H1 (cell line): ENCODE data around the gene PATL2. TPM values are rescaled to one million over a fixed set of nuclear protein-coding genes. Genes with fewer than 3 reads are reported as not detected.
A peak's percentile ranks its signal among the peaks of the same experiment; 100 is the strongest.

ENCODE experiments used
- BACH1 ChIP-seq: IDR thresholded peaks from 2 replicates; pipeline ENCODE4 v1.6.1; 2012; ENCODE audit warnings: low read length, improper control_type of control experiment
- BRCA1 ChIP-seq: IDR thresholded peaks from 2 replicates; pipeline ENCODE4 v1.6.1; 2012; ENCODE audit warnings: low read depth, low read length, improper control_type of control experiment
- CHD7 ChIP-seq: fragments of 300-600 bp; sonication (generic); IDR thresholded peaks from 2 replicates; pipeline ENCODE4 v1.7.1; 2012; ENCODE audit warnings: low read length, moderate library complexity, mild to moderate bottlenecking, inconsistent platforms; ENCODE audit not compliant: insufficient replicate concordance
- HDAC6 ChIP-seq: IDR thresholded peaks from one replicate; pipeline ENCODE4 v1.7.1; 2012; ENCODE audit warnings: low read depth, mild to moderate bottlenecking, inconsistent platforms, low read length, moderate library complexity
- KDM1A ChIP-seq: fragments of 200-600, 300-600 bp; sonication (generic); IDR thresholded peaks from 2 replicates; pipeline ENCODE4 v1.7.1; 2016; ENCODE audit warnings: mild to moderate bottlenecking, low read length, borderline replicate concordance
- MAX ChIP-seq: IDR thresholded peaks from 2 replicates; pipeline ENCODE4 v1.6.1; 2012; ENCODE audit warnings: inconsistent platforms
- NRF1 ChIP-seq: IDR thresholded peaks from 2 replicates; pipeline ENCODE4 v1.6.1; 2011; ENCODE audit warnings: mild to moderate bottlenecking, low read depth, low read length, improper control_type of control experiment
- RBBP5 ChIP-seq: IDR thresholded peaks from 2 replicates; pipeline ENCODE4 v1.7.1; 2012; ENCODE audit warnings: low read depth, mild to moderate bottlenecking, inconsistent platforms, low read length, moderate library complexity, borderline replicate concordance
- SP4 ChIP-seq: IDR thresholded peaks from 2 replicates; pipeline ENCODE4 v1.6.1; 2012; ENCODE audit warnings: low read length, inconsistent platforms
- polyA plus RNA-seq, 7 experiments: library from polyadenylated mRNA; depleted of rRNA in 3 of 7; stranded (reverse) in 5 of 7; unstranded in 2 of 7; fragments of >200 nt in 5 of 7; fragments of 200-250 nt in 2 of 7; gene quantifications; 1 replicate in 5 of 7; 2 replicates in 1 of 7; 4 replicates in 1 of 7; pipeline versions ENCODE4 v1.2.1 to v1.2.3, GENCODE V29; 2011 to 2013; ENCODE audit warnings: missing spikeins in 2 of 7, mixed read lengths in 2 of 7
- total RNA-seq: library from RNA; stranded (reverse); fragmentation: NEBNext Ultra II Directional; extraction: Animal tissue kit (Norgen Biotek cat#: 25700); gene quantifications from 2 replicates; pipeline ENCODE4 v1.2.1, GENCODE V29; 2021
- TF ChIP-seq, protein P1 (sequence below): IDR thresholded peaks from 2 replicates; pipeline ENCODE4 v1.6.1; 2011; ENCODE audit warnings: low read depth, mild to moderate bottlenecking, low read length; ENCODE audit not compliant: insufficient read depth

Gene PATL2
- total and polyA plus RNA-seq, 2 of the 8 experiments (the other 6 are each of a cell fraction or from before 2014, with no cell fraction given): 0.65 to 1.3 TPM

DNA sequence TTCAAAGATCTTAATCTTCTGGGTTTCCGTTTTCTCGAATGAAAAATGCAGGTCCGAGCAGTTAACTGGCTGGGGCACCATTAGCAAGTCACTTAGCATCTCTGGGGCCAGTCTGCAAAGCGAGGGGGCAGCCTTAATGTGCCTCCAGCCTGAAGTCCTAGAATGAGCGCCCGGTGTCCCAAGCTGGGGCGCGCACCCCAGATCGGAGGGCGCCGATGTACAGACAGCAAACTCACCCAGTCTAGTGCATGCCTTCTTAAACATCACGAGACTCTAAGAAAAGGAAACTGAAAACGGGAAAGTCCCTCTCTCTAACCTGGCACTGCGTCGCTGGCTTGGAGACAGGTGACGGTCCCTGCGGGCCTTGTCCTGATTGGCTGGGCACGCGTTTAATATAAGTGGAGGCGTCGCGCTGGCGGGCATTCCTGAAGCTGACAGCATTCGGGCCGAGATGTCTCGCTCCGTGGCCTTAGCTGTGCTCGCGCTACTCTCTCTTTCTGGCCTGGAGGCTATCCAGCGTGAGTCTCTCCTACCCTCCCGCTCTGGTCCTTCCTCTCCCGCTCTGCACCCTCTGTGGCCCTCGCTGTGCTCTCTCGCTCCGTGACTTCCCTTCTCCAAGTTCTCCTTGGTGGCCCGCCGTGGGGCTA lies at the start of gene PATL2, which contains the start of gene B2M (continued):
- TF ChIP-seq CHD7: no peak
- no peak for TF ChIP-seq HDAC6
- no peak for TF ChIP-seq KDM1A
- TF ChIP-seq BACH1: no peak
- peak; percentile 6; the same call in 1 of the 2 replicates for TF ChIP-seq MAX
- no peak for TF ChIP-seq RBBP5
- TF ChIP-seq, protein P1, sequence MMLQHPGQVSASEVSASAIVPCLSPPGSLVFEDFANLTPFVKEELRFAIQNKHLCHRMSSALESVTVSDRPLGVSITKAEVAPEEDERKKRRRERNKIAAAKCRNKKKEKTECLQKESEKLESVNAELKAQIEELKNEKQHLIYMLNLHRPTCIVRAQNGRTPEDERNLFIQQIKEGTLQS: no peak
- TF ChIP-seq BRCA1: peak; percentile 55
- TF ChIP-seq SP4: 0 out of 2 replicates have a peak, but pooled peaks have one; percentile 27
- no peak for TF ChIP-seq NRF1
